HG02642 (cell line): ENCODE data around the gene SLC1A2.

Experiments
- ATAC-seq: cut with Tn5 transposase; IDR thresholded peaks from one replicate; pipeline ENCODE4 v1.9.1; 2021; ENCODE audit warnings: mild to moderate bottlenecking; ENCODE audit not compliant: unreplicated experiment, poor library complexity

The SLC1A2 gene

DNA sequence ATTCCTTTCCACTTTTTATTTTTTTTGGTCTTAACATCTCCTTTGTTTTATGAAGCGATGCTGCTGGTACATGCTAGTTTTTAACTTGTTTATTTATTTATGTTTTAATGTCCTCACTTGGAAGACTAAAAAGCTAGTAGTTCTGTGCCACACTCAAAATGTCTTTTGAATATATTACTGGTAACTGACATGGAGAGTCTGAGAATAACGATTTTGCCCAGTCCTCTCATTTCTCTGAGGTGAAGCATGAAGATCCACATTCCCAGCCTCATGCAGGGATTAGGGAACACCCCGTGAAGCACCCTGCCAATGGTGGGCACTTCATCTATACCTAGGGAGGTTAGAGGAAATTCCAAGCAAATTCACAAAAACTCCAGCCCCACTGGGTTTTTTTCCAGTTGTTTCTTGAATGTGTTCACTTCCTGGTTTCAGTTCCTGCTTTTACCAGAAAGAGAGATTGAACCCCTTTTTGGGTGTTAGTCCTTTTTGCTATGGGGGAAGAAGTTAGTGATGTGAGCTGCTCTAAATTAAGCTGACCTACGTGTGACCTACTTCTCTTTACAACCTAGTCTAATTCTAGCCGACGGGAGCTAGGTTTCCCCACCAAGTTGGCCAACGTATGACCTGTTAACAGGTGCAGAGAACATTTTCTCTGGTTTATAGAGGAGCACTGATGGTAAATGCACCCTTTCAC, 106.1 kb downstream of the SLC1A2 start:
- peak; percentile 83 for ATAC-seq

- no peak for ATAC-seq
Observed at GRCh38 chr11:35311331-35311730, 108.0 kb downstream of the SLC1A2 start.

DNA sequence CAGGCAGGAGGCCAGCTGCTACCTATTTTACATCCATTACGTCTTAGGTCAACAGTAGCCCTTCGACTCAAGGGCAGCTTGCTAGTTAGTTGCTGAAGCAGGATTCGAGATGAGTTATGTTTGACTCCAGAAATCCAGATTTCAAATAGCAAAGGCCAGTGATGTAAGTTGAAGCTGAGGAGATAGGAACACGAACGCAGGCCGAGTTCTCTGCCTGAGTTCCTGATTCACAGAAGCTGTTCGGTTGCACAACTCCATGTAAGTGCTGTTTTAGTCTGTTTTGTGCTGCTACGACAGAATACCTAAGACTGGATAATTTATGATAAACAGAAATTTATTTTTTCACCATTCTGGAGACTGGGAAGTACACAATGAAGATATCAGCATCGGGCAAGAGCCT, 111.2 kb downstream of the SLC1A2 start:
- no peak for ATAC-seq

DNA sequence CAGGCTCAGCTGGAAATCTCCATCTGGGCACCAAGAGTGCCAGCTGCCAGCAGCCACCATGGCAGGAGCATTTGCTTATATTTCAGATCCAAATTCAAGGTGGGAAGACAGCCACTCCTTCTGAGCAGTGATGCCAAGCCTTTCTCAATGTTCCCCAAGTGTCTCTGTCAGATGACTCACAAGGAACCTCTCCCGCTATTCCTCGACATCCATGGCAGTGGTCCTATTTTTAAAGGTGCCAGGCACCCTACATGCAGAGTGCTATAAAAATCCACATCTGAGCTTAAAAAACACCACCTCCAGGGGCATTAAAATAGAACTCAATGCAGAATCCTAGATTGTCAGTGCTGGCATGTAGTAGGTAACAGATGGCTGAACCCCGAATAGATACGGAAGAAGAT, 112.1 kb downstream of the SLC1A2 start:
- ATAC-seq: no peak

DNA sequence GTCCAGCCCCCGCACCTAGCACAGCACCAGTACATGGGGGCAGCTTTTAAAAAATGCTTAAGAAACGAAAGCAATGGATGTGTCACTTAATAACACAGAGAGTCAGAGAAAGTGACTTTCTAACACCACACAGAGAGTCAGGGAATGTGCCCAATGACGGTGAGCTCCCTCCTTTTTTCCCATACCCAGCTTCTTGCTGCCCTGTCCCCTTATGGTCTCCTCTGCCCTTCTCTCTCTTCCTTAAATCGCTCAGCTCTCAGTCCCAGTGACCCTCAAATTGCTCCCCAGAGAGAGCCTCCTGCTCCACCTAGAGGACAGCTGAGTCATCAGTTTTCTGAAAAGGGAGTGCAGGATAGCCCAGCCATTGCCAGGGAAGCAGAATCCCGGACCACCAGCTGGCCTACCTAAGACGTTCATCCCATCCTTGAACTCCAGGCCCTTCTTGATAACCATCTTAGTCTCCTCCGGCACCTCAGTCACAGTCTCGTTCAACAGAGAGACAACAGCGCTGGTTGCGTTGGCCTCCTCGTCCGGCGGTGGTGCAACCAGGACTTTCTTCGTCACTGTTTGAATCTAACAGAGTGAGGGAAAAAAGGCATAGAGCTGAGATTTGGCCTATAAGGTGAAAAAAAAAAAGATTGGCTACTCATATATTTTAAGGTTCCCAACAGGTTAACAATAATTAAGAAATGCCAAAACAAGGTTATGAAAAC, 113.5 kb downstream of the SLC1A2 start:
- ATAC-seq: peak; percentile 60

DNA sequence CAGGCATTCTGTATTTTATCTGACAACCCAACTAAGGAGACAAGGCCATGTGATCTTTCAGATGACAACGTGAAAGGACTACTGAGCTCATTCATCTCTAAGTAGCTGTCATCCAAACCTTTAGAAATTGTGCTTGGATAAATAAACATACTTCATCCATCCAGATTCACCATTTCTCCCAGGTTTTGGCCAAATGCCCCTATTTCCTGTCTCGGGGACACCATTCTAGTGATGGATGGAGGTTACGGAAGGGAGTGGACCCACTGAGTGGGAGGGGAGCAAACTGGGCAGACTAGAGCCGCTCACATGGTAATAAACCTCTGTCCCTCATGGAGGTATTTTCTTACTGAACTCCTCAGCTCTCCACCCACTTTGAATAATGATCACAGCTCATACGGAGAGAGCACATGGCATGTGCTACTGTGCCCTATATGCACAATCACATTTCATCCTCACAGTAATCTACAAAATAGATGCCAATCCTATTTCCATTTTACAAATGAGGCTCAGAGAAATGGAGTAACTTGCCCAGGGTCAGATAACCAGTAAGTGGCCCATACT, 114.4 kb downstream of the SLC1A2 start:
- ATAC-seq: no peak

DNA sequence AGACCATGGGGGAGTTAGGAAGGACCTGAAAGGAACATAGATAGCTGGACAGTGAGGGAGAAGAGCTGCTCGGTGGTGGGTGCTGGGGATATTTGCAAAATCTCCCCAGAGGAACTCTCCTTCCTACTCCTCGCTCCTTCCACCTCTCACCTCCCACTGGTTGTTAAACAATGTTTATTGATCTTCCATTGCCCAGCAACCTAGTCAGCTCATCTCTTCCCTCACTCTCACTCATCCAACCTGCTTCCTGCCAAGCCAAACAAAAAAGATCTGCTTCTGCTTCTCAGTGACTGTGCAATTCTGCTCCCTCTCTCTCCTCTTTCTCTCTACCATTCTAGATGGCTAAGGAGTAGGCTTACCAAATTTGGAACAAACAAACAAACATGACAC, 115.0 kb downstream of the SLC1A2 start:
- no peak for ATAC-seq

DNA sequence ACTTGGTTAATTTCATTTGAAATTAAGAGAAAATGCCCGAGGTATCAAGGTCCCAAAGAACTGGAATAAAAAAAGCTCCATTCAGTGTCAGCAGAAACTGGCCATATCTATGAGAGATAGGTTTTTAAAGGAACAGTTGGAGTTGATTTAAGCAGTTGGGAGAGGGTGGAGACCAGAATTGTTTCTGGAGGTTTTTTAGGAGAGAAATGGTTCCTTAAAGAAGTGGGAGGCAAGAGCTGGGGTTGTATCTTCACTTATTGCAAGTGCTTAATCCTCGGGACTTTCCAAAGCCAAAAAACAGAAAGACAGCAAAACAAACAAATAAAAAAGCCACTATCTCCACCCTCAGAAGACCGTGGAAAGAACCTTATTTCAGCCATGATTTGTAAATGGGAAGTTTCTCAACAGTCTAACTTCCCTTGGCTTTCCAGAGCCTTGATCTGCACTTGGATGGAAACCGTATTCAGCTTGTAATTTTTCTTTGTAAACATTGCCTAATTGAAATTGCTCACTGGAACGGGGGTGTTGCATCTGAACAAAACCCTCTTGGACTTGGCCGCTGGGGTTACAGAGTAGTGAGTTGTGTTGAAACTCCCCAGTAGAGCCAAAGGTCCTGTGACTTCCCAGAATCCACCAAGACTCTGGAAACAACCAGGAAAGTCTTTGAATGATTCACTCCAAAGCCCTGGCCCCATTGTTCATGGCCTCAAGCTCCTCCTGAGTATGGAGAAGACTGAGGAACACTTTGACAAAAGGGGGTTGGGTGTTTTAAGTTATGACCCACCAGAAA, 115.6 kb downstream of the SLC1A2 start:
- no peak for ATAC-seq

GRCh38 chr11:35302398-35302797, 117.0 kb downstream of the SLC1A2 start:
- no peak for ATAC-seq

GRCh38 chr11:35298369-35298768, 121.0 kb downstream of the SLC1A2 start:
- no peak for ATAC-seq

DNA sequence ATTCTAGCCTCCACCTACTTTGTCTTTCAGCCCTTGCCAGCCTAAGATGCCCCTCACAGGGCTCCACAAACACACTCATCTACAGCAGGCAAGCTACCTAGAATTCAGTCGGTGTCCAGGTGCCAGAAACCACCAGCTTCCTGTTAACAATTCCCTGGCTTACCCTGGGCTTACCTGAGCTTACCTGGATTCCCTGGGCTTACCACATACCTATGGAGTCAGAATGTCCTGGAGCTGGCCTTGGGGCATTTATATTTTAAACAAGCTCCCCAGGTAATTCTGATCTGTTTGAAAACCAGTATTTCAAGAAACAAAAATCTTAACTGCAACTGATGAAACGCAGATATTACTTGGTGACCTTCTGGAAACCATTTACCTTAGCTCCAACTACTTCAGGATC, 123.6 kb downstream of the SLC1A2 start:
- ATAC-seq: no peak

DNA sequence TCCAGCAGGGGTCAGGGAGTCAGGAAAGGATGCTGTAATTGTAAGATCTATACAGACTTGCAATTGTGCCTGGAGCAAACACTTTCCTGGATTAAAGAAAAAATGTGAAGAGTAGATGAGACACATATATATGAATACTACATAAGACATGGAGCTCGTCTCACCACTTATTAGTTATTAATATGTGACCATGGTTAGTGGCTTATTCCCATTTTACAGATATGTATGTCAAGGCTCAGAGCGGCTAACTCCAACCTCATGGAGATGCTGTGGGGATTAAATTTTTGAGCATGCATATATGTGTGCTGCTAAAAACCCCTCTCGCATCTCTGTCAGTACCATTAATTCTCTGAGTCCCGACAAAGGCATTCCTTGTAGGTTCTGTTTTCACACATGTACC, 125.7 kb downstream of the SLC1A2 start:
- no peak for ATAC-seq

DNA sequence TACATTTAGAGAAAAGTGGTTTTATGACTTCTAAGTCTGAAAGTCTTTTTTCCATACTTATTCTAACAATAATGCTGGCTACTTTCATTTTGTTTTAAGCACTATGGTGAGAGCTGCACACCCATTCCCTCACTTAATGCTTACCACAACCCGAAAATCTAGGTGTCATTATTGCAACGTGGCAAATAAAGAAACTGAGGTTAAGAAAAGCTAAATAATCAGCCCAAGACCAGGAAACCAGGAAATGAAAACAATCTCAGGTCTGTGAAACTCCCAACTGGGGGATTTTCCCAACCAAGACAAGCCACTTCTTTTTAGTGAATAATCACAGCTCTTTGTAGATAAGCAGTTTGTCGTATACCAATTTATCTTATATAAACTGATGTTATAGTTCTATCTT, 126.3 kb downstream of the SLC1A2 start:
- ATAC-seq: no peak

DNA sequence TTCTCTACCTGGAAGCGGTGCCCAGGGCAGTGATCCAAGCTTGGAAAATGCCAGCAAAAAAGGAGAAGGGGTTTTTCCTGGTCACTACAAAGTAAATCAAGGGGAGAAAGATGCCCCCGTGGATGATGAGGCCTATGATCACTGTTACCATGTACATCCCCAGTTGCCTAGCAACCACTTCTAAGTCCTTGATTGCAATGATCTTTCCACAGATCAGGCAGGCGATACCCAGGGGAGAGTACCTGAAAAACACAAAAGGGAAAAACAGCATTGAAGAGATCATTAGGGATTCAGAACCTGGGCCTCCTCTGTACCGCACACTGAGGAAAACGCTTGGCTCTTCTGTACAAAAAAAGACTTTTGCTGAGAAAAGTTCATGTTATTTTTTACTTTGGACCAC, 127.1 kb downstream of the SLC1A2 start:
- no peak for ATAC-seq

- ATAC-seq: no peak
Observed at GRCh38 chr11:35290876-35291275, 128.5 kb downstream of the SLC1A2 start.

DNA sequence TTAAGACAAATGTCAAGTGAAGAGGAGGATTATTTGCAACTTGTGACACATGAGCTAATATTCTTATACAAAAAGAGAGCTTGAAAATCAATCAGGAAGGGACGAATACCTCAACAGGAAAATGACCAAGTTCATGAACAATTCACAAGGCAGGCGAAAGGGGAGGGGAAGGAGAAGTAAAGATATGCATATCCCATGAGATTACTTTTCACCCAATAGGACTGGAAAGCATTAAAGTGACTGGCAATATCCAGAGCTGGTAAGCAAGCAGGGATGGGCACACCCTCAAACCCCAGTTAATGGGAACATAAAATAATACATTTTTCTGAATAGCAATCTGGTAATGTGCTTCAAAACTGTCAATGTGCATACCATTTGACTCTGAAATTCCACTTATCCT, 129.5 kb downstream of the SLC1A2 start:
- no peak for ATAC-seq

DNA sequence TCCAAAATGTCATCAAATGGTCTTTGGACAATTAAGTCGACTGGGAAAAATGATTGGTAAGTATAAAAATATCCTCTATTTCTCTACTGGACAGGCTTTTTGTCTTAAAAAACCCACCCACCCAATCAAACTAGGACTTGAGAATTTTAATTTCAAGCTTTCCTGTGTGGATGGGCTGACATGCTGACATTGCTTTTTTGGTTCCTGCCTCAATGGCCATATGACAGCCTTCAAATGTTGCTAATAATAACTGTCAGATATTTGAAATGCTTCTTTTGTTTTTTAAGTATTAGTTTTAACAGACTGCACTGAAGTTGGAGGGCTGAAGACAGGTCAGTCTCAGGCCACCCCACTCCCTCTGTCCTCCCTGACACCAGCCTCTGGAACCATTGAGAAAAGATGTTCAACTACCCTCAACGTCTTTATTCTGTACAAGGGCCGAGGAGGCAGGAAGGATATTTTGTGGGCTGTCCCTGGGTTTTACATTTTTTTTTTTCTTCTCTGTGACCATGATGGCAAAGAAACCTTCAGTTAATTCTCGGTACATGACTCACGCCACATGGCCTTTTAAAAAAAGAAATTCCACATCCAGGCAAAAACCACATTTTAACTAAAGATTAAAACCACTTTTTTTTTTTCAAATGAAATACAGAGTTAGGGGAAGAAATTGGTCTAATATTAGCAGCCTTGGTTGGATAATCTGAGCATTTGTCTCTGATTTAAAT, 130.4 kb downstream of the SLC1A2 start:
- ATAC-seq: no peak

DNA sequence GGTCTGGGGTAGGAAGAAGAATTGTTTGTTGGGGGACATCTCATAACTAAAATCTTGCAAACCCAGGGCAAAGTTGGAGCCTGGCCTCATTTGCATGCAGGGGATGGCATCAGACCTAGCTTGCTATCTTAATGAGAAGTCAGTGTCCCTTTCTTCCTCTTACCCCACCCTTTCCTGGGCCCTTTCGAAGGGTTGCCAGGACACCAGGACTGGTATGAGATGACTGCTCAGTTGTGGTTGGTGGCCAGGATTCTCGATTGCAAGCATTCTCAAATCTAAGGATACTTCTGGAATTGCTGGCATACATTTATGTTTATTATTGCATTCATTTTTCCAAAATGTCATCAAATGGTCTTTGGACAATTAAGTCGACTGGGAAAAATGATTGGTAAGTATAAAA, 131.0 kb downstream of the SLC1A2 start:
- ATAC-seq: no peak

DNA sequence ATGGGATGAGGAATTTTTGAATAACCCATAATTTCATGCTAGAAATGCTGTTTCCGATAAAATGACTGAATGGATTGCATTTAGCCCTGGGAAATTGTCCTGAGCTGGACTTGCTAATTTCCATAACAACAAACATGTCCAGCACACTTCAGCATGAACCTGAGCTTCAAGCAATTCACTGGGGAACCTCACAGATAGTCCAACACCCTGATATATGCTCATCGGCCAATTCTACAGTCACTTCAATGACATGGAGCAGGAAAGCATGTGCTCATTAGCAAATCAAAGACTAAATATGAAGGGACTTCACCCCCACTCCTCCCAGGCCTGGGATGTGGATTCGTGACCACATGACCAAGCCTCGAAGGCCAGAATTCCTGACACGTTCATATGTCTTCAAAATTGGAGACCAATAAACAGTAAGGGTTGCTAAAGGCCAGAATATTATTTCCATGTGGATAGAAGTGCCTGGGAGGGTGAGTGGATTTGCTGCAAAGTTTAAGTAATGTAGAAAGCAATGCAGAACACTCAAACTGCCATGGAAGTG, 131.9 kb downstream of the SLC1A2 start:
- ATAC-seq: no peak

DNA sequence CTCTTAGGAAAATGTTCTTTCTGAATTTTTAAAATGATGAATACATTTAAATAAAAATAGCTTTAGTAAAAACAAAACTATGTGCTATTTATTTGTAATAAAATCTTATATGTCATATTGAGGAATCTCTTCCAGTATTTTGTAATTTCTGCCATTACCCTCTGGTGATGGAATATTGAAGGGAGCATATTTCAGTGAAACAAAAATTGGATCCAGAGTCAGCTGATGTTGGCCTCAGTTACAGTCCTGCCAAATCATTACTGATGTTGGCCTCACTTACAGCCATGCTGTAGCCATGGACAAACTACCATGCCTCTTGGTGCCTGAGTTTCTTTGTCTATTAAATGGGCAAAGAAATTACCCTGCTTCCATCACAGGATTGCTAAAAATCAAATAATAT, 133.2 kb downstream of the SLC1A2 start:
- no peak for ATAC-seq
